HG03565 (cell line): ENCODE measurements around the gene GIMAP8.
"Not testable (repeated sequence)": the region's sequence is repeated elsewhere in the genome, so short reads cannot be mapped to it uniquely, and the experiment has no call there.

Experiments used
- ATAC-seq: cut with Tn5 transposase; IDR thresholded peaks from one replicate; pipeline ENCODE4 v1.9.1; 2021; ENCODE audit warnings: mild to moderate bottlenecking, moderate library complexity; ENCODE audit not compliant: unreplicated experiment

Gene GIMAP8

GRCh38 chr7:150507947-150508602, 57.6 kb downstream of the GIMAP8 start:
- no peak for ATAC-seq

GRCh38 chr7:150511048-150511447, 60.6 kb downstream of the GIMAP8 start:
- ATAC-seq, result no peak

GRCh38 chr7:150513758-150514157, 63.3 kb downstream of the GIMAP8 start:
- ATAC-seq, result no peak

- no peak for ATAC-seq
These were observed 64.4 kb downstream of the GIMAP8 start, which contains the start of gene GIMAP7 for GRCh38 chr7:150514748-150515222. Gene GIMAP7, plus strand, starts transcription at chr7:150514872. Its CDS starts 5,103 bp downstream, at chr7:150519975.

GRCh38 chr7:150515248-150516147, 65.1 kb downstream of the GIMAP8 start:
- no peak for ATAC-seq

GRCh38 chr7:150516956-150517745, 66.7 kb downstream of the GIMAP8 start:
- no peak for ATAC-seq

- ATAC-seq, result no peak
These were observed 68.9 kb downstream of the GIMAP8 start for GRCh38 chr7:150519310-150519709.

- no peak for ATAC-seq
These were observed 69.7 kb downstream of the GIMAP8 start for GRCh38 chr7:150520145-150520544.

GRCh38 chr7:150522931-150523330, 72.5 kb downstream of the GIMAP8 start:
- ATAC-seq, result not testable (repeated sequence)

- ATAC-seq, result no peak
These were observed 73.6 kb downstream of the GIMAP8 start for GRCh38 chr7:150524018-150524417.
